CD4-positive, alpha-beta T cell treated with Interleukin-12 subunit alpha and Interleukin-12 subunit beta, for 1 hour (primary cell): ENCODE measurements around the gene FCHO1.
A peak's percentile ranks its signal among the peaks of the same experiment; 100 is the strongest.

ENCODE experiments used
- DNase-seq: peaks from one replicate; pipeline ENCODE4 v3.0.0-alpha.2; 2020

The FCHO1 gene

DNA sequence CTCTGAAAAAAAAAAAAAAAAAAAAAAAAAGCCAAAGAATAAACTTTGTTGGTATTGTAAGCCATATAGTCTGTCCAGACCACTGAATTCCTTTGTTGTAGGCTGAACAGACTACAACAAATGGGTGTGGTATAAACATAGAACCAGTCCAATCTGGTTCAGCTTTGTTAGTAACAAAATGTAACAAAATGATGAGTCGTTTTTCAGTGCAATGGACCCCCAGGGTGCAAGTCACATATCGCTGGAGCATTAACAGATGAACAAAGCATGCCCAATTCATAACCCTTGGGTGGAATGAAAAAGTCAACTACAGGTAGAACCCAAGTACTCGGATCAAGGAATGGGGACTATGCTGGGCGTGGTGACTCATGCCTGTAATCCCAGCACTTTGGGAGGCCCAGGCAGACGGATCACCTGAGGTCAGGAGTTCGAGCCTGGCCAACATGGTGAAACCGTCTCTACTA lies 13.6 kb upstream of the FCHO1 start:
- no peak for DNase-seq

DNA sequence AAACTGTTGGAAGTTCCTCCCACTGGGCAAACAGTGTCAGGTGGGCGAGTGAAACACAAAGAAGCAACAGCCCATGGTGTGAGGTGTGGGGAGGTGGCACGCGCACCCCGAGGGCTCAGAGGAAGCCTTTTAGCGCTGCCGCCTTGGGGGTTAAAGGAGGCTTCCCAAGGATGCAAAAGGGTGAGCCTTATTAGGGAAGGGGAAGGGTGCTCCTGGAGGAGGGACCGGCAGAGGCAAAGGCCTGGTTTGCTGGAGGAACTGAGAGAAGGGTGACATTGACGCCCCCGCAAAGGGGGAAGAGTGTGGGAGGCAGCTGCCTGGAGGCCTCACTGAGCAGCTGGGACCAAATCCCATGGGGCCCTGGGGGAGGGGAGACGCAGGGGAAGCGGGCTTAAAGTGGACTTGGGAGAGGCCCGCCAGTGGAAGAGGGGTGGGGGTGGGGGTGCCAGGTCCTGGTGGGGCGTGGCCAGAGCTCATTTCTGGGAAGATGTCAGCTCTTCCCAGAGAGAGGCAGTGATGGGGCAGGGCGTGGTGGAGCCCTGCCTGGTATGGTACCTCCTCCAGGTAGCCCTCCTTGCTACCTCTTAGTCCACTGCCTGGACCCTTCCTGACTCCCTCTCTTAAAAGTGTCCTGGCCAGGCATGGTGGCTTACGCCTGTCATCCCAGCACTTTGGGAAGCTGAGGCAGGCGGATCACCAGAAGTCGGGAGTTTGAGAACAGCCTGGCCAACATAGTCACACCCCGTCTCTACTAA lies 12.0 kb upstream of the FCHO1 start:
- no peak for DNase-seq

DNA sequence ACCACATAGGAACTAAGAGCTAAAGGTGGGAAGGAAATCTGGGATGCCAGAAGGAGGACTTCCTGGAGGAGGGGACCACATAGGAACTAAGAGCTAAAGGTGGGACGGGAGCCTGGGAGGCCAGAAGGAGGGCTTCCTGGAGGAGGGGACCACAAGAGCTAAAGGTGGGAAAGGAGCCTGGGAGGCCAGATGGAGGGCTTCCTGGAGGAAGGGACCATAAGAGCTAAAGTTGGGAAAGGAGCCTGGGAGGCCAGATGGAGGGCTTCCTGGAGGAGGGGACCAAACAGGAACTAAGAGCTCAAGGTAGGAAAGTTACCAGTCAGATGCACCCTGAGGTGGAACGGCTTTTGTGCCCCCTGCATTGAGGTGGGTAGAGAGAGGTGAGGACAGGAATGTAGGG lies 9.8 kb upstream of the FCHO1 start:
- DNase-seq = no peak

DNA sequence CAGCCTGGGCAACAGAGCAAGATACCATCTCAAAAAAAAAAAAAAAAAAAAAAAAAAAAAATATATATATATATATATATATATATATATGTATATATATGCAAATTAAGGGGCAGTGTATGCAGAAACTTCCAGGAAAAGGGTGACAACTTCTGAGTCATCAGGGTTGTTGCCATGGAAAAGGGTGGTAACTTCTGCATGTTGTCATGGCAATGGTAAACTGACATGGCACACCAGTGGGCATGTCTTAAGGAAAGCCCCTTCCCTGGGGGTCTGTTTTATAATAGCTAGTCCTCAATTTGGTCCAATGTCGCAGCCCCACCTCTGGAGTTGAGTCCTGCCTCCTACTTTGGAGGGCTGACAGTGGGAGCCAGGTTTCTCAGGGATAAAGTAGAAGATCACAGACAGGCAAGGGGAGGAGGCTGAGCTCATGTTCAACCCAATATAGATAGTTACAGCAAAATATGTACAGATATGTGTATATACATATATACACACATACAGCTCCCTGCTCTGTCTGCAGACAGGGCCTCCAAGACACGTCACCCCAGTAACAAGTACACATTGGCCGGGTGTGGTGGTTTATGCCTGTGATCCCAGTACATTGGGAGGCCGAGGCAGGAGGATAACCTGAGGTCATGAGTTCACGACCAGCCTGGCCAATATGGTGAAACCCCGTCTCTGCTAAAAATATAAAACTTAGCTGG lies 7.2 kb upstream of the FCHO1 start:
- DNase-seq = peak; percentile 24

DNA sequence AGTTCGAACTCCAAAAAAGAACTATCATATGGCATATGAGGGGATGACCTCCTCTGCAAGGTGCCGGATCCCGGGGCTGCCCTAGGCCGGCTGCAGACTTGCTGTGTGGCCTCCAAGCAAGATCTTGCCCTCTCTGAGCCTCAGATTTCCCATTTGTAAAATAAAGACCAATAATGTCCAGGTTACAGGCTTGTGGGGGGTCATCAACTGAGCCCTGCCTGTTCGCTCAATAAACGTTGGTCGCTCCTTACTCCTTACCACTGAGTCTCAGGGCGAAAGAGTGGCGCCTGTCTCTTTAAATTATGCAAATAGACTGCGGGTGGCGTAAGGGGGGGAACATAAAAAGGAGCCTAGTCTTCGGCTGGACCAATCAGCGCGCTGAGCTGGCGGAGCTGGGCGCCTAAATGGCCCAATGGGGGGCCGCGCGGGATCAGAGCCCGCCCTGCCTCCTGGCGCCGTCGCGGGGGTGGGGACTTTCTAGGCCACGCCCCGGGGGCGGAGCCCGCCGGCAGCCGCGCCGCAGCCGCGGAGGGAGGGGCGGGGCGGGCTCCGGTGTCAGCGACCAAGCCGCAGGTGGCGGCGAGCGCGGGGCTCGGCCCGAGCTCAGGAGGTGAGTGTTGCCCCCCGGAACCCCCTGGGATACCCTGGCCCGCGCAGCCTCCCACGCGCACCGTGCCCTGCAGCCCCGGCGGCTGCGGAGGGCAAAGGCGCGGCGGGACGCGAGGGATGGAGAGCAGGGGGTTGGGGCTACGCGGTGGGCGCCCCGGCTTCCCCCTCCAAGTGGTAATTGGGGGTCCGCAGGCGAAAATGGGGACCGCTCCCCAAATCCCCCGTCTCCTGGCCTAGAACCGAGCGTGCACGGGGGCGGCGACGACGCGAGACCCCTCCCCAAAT lies 3.8 kb upstream of the FCHO1 start:
- peak; percentile 96 for DNase-seq

DNA sequence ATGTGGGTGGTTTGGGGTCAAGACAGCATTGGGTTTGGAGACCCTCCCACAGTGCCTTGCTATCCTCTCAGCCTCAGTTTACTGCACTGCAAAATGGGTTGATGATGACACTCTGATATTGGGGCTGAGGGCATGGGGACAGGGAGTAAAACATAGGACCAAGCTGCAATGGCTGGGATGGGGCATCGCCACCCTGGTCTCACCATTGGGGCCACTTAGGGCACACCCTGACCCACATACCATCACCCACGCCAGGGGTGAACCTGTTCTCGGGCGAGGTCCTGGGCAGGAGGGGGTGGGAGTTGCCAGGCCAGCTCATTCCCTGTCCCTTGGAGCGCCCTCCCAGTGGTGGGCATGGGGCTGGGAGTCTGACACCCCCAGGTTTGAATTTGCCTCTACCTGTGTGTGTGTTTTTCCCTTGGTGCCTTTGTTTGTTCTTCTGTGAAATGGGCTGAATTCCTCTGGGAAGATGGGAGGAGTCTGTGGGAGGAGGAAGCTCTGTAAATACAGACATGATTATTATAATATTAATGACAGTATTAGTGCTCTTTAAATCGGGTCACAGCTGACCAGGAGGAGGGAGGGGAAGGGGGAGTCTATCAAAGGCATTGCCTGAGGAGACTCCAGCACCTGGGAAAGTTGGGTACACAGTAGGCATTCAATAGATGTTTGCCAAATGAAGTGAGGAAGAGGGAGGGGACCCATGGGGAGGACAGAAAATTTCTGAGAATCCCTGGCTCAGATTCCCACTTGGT lies 2.2 kb upstream of the FCHO1 start:
- no peak for DNase-seq

DNA sequence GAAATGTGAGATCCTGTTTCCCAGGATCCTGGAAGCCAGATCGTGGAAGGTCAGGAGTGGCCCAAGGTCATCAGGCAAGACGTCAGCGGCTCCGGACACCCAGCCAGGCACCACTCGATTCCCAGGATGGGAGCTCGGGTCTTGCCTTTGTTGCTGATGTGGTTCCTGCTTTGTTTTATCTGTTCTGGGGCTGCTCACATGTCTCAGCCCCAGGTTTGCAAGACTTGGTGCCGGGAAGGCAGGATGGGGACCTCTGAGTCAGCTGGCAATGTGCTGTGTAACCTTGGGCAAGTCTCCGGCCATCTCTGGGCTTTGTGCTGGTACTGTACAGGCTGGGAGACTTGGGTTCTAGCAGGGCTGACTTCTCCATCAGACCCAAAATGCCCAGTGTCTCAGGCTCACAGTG lies 1.4 kb upstream of the FCHO1 start:
- DNase-seq = no peak

DNA sequence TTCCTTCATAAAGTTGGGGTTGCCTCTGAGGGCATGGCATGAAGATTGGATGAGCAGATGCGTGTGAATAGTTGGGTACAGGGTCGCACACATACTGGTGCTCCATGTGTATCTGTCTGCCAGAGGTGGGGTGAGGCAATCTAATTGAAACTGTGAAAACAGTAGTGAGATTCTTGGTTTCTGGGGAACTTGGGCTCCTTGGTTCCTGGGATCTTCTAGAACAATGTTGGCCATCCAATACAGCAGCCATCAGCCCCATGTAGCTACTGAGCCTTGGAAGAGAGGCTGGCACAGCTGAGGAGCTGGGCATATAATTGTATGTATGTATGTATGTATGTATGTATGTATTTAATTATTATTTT lies 616 bp downstream of the FCHO1 start:
- DNase-seq = no peak

DNA sequence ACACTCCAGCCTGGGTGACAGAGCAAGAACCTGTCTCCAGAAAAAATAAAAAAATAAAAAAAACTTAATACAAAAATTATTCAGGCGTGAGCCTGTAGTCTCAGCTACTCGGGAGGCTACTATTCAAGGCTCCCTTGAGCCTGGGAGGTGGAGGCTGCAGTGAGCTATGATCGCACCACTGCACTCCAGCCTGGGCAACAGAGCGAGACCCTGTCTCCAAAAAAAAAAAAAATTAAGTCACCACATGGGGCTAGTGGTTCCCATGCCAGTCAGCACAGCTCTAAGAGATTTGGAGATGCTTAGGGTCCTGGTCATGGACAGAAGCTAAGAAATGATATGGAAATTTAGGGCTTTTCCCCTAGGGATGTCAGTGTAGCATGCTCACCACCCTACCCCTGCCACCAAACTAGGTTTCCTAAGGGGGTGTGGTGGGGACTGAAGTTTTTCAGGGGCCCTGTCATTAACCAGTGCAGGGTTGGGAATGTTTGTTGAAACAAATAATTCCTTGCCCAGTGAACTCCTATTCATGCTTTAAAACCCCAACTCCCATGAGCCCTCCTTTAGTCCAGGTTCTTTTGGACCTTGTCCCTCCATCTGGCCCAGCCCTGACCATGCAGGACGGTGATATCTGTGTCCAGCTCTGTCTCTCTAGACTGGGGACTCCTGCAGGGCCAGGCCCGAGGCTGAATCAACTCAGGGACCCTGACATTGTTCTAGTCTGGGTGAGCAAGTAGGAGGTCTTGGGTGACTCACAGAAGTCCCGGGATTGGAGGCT lies 1.8 kb downstream of the FCHO1 start:
- DNase-seq = no peak

DNA sequence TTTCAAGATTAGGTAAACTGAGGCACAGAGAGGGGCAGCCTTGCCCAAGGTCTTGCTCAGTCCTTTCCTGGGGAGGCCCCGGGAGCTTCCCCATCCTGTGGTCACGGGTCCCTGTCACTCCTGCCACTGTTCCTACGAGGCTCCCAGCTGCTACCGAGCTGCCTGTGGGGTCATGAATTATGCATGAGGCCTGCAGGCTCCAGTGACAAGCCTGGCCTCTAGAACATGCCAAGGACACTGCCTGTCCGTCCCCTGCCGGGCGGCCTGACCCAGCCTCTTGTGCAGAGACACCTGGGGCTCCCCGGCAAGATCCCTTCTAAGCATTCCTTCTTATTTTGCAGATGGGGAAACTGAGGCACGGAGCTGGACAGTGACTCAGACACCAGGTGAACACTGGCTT lies 2.7 kb downstream of the FCHO1 start:
- no peak for DNase-seq

DNA sequence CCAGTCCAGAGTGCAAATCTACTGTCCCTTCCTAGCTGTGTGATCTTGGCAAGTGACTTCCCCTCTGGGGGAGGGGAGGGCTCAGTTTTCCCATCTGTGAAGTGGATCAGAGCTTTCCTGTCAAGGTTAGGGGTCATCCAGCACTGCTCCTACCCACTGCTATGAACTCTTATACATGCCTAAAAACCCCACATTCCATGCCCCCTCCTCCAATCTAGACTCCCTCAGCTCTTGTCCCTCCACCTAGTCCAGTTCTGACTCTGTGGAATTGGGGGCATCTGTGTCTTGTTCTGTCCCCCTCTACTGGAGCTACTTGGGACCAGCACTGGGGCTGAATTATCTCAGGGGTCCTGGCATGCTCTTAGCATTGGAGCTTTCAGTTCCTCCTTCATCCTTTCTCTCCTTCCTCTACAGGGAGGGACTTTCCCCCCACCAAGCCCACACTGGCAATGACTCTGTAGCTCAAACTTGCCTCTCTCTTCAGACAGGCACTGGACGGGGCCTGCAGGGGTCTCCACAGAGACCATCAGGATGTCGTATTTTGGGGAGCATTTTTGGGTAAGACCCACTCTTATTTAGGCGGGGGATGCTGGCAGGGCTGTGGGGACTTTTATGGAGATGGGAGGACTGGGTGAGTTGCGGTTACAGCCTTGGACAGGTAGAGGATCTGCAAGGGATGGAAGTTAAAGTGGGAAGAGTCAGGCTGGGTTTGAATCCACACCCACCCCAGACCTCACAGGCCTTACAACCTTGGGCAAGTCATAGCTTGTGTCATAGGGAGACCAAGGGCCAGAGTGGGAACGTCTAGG lies 3.6 kb downstream of the FCHO1 start:
- no peak for DNase-seq

DNA sequence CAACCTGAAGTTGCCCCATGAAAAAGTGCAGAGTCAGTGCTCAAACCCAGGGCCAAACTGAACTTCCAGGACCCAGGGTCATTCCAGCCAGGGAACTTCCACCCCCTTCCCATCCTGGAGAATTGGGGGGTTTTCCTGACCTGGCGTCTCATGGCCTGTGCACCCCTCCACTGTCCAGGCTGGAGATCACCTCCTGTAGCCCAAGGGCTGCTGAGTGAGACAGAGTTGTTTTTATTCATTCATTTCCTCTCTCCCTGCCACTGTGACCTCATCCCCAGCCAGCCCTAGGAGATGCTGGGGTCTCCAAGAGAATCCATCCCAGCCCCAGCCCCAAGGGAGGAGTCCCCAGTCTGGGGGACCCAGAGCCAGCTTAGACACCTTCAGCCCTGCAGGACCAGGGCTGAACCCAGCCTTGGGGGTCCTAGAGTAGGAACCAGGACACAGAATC lies 4.2 kb downstream of the FCHO1 start:
- DNase-seq = no peak

DNA sequence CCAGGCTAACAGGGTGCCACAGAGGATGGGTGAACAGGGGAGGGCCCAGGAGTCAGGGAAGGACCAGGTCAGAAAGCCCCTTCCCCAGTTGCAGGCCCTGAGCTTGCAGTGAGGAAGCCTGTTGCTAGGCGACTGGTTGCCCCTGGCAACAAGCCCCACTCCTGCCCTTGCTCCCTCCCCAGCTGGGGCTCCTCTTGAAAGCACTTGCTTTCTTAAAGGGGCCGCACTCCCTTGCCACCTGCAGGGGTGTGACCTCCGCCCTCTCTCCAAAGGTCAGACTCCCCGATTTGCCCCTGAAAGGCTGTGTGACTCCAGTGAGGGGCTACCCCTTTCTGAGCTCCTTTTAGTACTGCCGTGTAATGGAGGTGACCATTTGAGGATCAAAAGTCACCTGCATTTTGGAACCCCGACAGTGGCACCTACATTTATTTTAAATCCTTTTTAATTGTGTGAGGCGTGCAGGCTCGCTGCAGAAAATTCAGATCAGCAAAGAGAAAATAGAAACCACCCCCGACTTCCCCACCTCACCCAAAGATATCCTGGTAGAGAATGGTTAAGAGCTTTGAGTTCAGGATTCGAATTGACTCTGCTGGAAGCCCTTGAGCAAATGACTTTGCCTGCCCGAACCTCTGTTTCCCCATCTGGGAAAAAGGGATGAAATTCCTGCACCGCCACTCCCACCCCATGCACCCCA lies 4.8 kb downstream of the FCHO1 start:
- peak; percentile 54 for DNase-seq

DNA sequence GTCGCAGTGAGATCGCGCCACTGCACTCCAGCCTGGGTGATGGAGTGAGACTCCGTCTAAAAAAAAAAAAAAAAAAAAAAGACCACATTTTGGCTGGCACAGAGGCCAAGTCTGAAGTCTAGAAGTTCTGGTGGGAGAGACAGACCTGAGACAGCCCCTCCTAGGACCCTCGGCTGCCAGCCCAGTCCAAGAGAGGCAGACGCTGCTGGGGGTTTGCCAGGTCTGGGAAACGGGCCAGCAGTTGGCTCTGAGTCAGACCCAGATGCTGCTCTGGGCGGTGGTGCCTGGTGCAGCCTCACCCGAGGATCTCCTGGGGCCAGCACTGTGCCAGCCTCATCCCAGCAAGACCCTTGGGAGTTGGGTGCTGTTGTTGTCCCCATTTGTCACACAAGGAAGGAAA lies 5.8 kb downstream of the FCHO1 start:
- no peak for DNase-seq

DNA sequence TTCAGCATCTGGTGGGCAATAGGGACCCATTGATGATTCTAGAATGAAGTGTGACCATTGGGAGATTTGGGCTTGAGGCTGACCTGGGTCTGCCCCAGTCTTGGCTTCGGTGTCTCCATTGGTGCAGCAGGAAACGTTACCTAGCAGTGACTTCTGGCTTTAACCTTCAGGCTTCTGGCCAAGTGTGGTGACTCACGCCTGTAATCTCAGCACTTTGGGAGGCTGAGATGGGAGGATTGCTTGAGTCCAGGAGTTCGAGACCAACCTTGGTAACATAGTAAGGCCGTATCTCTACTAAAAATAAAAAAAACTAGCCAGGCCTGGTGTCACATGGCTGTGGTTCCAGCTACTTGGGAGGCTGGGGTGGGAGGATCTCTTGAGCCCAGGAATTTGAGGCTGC lies 7.2 kb downstream of the FCHO1 start:
- DNase-seq = no peak

DNA sequence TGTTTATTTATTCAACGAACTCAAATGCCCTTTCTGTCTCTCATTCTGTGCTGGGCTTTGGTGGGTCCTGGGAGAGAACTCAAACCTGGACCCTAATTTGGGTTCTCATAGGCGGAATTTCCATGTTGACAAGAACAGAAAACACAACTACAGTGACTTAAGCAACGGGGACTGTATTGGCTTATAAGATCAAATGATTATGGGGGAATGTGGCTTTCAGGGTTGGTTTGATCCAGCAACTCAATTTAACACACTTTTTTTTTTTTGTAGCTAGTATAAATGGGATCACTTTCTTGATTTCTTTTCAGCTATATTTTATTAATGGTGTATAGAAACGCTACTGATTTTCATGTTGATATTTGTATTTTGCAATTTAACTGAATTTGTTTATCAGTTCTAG lies 9.9 kb downstream of the FCHO1 start:
- no peak for DNase-seq

DNA sequence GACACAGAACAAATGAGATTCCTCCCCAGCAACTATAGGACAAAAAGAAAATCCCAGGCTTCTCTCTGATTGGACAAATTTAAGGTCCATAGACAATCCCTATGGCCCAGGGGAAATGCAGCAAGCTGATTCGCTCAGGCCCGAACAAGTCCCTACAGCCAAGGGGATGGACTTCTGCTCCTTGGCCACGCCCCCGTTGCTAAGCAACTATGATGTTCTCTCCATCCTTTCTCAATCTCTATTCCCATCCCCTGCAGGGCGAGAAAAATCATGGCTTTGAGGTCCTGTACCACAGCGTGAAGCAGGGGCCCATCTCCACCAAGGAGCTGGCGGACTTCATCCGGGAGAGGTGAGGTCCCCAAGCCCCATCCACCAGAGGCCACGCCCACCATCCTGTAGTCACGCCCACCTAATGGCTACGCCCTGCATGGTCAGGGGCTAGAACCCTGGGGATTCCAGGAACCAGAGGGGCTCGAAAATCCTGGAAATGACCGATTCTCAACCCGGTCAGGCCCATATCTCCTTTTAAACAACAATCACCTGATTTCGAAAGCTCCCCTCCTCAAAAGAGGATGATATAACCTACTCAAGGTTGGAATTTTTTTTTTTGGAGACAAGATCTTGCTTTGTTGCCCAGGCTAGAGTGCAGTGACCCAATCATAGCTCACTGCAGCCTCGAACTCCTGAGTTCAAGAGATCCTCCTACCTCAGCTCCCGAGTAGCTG lies 11.4 kb downstream of the FCHO1 start:
- no peak for DNase-seq

DNA sequence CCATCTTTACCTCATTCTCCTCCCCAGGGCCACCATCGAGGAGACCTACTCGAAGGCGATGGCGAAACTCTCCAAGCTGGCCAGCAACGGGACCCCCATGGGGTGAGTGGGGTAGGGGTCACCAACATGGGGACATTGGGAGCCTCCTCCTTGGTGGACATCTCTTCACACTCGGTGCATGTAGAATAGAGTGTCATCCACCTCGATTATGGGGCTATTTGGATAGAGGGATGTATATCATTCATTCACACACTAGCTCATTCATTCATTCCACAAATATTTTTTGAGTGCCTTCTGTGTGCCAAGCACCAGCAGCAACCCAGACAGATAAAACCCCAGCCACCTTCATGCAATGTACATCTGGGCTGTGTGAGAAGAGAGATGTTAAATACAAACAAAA lies 13.1 kb downstream of the FCHO1 start:
- no peak for DNase-seq

DNA sequence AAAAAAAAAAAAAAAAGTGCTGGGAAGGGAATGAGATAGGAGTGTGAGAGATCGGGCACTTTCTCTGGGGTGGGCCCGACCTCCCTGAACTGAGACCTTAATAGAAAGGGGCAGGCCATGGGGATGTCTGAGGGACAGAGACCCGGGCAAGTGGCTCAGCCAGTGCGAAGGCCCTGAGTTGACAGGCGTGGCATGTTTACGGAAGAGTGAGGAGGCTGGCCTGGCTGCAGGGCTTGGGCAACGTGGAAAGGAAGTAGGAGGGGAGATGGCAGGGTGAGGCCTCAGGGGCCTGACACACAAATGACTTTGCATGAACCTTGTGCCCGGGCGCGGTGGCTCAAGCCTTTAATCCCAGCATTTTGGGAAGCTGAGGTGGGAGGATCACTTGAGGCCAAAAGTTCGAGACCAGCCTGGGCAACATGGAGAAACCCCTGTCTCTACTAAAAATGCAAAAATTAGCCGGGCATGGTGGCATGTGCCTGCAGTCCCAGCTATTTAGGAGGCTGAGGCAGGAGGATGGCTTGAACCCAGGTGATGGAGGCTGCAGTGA lies 13.9 kb downstream of the FCHO1 start:
- peak; percentile 25 for DNase-seq
